Mammary epithelial cell (primary cell): ENCODE measurements around the gene NUP42.

ENCODE experiments used
- CTCF ChIP-seq, 2 donors: IDR thresholded peaks in 1 of 2; conservative IDR thresholded peaks in 1 of 2; 2 replicates each; pipeline ENCODE4 v1.5.1; 2011 to 2012; ENCODE audit warnings: inconsistent platforms in 2 of 2, low read length in 2 of 2, mild to moderate bottlenecking in 2 of 2, control low read depth in 1 of 2, low read depth in 1 of 2; ENCODE audit not compliant: insufficient read depth in 1 of 2; ENCODE audit errors: extremely low read depth in 1 of 2
- EZH2 ChIP-seq: IDR thresholded peaks from 2 replicates; pipeline ENCODE4 v1.6.1; 2012; ENCODE audit warnings: low read length, inconsistent platforms, borderline replicate concordance

- no peak for TF ChIP-seq CTCF (conservative IDR thresholded peaks at IDR 0.05 in 1 of 2, IDR thresholded peaks at IDR 0.05 in 1 of 2; ENCODE audit: extremely low read depth in 1 of 2, insufficient read depth in 1 of 2, low read depth in 1 of 2, low read length in 2 of 2)
- no peak for TF ChIP-seq EZH2
Observed at GRCh38 chr7:23207884-23208283, 26.0 kb downstream of the NUP42 start.
